GM21381 (cell line): Measurements from ENCODE around the gene CILP2.

ENCODE experiments used
- ATAC-seq: cut with Tn5 transposase; IDR thresholded peaks from one replicate; pipeline ENCODE4 v1.9.1; 2021; ENCODE audit warnings: mild to moderate bottlenecking, moderate library complexity; ENCODE audit not compliant: unreplicated experiment

CILP2 gene

DNA sequence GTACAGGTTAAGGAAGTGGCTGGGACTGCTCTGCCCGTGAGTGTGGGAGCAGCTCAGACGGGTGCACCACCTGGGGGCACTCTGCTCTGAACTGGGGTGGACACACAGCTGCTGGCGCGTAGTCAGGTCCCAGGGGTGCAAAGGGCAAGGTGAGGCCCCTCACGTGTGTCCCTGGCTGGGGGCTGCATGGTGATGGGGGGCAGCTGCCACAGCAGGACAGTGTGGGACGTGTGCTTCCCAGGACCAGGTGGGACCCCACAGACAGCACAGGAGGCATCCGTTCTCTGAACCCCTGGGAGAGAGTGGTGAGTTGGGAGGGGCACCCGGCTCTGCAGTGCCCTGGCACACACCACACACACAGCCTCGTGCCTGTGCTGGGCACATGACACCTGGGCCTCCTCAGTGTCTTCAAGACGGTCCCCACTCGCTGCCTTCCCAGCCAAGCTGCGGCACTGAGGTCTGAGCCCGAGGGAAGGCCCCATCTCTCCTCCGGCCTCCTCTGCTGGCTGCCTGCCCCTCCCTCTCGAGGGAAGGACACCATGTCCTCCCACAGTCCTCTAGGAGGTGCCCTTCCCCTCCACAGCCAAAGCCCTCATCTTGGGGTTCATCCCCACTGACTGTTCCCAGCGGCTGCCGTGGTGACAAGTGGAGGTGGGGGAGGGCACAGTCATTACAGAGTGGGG is 24.7 kb downstream of the CILP2 start:
- no peak for ATAC-seq

DNA sequence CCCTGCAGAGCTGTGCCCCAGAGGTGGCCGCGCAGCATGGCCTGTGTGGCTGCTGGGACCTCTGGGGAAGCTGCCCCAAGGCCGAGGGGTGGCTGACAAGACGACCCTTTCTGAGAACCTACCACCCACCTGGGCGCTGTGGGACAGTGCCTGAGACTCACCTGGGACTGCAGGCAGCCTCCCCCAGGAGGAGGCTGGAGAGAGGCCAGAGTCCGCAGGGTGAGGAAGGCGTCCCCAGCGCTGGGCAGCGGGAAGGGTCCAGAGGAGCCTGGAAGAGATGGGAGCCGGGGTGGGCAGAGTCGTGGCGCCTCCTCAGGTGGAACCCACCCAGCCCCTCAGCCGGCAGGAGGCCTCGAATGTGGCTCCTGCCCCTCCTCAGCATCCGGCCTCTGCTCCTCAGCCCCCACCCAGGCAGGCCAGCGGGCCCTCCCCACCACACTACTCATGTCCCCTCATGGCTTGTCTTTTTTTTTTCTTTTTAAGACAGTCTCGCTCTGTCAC is 25.3 kb downstream of the CILP2 start:
- no peak for ATAC-seq

DNA sequence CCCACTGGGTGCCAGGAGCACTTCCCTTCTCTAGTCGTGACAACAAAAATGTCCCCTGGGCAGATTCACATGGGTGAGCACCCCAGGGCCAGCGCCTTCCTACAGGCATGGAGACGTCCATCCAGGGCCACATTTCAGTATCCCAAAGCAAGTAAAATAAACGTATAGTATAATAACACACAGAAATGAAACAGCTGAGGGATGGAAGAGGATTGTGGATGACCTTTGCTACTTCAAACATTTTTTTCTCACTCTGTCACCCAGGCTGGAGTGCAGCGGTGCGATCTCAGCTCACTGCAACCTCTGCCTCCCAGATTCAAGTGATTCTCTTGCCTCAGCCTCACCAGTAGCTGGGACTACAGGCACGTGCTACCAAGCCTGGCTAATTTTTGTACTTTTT is 28.2 kb downstream of the CILP2 start:
- no peak for ATAC-seq

DNA sequence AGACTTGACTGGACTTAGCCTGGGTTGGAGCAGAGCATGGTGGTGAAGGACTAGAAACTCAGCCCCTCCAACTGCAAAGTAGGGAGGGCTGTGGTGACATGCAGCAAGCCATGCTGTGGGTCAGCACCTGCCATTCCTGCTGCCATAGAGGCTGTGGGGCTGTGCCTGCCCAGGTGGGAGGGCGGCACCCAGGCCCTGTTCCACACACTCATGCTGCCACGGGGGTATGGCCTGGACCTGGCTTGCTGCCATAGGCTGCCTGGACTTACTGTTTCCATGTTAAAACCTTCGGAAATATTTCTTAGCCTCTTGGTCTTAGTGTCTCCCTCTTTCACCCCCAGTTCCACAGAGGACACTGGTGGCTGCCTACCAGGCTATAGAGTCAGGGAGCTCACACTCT is 29.3 kb downstream of the CILP2 start:
- ATAC-seq: no peak

DNA sequence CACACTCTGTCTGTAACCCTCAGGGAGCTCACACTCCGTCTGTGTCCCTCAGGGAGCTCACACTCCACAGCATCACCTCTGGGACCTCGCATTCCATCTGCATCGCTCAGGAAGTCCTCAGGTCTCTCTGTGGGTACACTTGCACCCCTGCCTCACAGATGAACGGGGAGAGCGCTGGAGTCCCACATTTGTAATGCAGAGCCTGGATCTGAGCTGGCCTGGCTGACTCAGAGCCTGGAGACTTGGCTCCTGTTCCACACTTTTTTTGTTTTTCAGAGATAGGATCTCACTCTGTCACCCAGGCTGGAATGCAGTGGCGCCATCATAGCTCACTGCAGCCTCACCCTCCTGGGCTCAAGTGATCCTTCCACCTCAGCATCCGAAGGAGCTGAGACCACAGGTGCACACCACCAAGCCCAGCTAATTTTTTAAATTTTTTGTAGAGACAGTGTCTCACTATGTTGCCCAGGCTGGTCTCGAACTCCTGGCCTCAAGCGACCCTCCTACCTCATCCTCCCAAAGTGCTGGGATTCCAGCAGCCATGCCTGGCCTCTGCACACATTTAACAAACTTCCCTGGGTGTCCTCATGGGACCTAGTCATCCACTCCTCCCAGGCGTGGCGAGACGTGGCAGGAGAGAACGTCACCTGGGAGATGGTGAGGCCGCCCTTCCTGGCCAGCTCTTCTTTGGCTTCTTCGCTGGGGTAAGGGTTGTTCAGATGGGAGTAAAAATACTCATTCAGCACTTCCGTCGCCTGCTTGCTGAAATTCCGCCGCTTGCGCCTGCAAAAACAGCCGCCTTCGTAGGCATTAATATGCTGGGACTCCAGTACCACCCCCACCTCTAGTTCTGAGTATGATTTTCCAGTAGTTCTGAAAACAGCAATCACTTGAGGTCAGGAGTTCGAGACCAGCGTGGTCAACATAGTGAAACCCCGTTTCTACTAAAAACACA is 31.0 kb downstream of the CILP2 start:
- ATAC-seq: no peak

DNA sequence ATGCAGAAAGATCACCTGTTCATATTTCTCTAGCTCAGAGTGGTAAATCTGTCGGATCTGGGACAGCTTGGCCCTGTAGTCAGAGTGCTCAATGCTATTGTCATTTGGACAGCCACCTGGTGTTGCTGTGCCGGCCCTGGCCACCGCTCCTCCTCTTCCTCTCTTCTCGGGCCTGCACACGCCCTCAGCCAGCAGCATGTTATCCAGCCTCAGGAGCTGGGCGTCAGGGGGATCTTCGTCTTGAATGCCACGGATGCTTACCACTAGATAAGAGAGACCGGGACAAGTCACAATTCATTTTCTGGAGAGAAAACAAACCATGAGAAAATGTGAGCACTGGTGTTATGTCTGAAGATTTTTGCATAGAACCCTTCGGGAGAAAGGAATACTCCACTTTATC is 32.5 kb downstream of the CILP2 start:
- no peak for ATAC-seq

DNA sequence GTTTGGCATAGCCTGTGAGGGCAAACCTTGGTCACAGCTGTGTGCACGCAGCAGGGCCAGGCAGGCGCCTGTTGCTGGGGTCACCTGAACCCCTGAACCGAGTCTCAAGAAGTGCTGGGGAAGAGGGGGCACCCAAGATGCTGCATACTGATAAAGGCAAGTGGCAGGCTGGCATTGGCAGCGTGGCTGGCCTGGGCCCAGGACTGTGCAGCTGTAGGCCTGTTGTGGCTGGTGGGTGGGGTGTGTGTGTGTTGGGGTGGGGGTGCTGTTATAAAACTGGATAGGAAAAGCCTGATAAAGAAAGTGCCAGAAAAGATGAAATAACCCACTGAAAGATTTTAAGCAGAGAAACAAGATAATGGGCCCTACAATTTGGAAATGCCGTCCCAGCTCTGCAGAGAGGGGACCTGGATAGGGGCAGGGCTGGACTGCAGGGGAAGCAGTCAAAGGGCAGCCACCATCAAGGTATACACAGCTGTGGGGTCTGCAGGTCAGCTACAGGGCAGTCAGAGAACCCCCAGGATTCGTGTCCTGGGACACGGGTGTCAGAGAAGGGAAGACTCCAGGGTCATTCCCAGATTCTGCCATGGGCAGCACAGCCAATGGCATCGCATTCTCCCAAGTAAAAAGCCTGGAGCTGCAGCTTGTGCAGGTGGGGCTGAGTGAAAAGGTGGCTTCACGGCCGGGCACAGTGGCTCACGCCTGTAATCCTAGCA is 33.2 kb downstream of the CILP2 start:
- no peak for ATAC-seq

DNA sequence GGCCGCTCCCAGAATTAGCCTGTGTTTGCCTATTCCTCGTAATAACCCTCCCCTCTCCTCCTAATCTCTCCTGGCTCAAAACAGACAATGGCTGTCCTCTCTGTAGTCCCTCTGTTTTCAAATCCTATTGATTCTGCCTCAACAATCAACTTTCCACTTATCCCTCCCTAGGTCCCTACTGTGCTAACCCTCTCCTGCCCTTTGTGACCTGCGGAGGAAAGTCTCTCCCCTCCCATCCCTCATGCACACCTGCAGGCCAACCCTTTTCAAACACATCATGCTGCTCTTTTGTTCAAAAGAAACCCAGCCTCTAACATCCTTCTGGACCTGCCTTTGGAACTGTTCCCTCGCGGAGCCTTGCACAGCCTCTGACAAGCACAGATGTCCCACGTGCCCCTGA is 37.3 kb downstream of the CILP2 start:
- ATAC-seq: no peak

DNA sequence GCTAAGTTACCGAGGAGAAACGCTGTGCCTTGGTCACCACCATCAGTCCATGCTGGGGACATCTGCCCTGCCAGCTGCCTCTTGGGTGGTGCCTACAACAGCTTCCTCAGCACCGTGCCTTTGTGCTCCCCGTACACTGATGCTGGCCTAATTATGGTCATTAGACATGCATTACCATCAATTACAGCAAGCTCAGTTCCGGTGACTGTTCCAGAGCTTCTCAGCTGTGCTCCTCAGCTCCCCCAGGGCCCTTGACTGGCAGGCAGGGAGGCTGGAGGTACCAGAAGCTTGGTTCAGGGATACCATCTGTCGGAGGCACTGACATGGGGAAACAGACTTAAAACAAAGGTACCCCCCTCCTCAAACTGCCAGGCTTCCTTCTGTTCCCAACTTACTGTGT is 40.2 kb downstream of the CILP2 start:
- no peak for ATAC-seq

DNA sequence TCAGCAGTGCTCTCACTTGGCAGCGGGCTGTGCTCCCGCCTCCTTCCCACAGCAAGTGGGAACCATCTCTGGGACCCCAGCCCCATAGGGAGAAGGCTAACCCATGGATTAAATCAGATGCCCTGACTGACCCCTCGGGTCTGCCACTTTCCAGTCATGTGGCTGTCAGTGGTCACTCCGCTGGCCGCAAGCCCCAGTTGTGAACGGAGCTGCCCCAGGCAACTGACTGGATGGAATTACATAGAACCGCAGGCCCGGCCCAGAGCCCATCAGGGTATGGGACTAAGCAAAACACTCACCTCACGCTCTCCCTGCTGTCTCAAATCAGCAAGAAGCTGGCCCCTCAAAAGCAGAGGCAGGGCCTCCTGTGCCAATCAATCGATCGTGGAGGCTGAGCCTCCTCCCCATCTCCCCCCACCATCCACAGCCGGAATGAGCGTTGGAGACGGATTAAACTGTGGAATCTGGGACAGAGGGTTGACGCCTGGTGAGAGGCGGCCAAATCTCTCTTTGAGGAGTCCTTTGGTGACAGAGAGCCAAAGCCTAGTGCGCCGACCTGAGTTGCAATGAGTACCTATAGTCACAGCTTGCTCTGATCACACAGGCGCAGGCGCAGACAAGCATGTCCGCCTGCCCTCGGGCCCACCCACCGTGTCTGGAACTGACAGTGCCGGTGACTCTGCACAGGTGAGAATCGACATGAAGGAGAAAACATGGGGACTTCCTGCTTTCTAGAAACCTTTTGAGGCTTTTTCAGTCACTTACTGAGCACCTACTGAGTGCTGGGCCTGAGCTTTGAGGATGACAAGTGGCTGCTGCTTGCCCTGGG is 41.7 kb downstream of the CILP2 start:
- no peak for ATAC-seq

DNA sequence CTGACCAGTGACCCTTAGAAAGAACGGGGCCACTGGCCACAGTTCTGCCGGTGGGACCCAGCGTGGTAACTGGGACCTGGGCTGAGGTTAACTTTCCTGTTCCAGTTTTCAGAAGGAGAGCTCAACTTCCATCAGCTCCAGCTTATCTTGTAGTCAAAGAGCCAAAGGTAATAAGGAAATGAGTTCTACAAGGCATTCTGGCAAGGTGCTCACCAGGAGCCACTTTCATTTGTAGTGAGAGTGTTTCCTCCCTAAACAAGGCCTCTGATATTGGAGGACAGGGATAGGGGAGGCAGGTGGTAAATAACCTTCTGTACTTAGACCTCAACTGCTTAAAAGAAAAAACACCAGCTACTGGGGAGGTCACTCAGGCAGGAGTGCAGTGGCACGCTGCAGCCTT is 42.4 kb downstream of the CILP2 start:
- no peak for ATAC-seq

DNA sequence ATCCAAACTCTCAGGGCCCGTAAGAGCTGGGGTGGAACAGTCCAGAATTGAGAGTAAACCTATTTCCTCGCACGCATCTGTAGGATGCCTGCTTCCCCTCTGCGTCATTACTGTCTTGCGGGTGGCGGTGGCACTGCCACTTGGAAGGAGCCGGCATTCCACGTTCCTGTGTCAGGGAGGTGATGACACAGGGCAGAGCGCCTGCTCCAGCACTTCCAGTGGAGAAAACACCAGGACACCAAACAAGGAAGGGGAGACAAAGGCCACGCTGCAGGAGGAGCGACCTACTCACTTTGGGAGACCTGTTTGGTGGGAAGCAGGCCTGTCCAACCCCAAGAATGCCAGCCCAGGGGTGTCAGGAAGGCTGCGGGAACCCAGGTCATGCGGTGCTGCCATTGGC is 43.3 kb downstream of the CILP2 start:
- ATAC-seq: no peak

DNA sequence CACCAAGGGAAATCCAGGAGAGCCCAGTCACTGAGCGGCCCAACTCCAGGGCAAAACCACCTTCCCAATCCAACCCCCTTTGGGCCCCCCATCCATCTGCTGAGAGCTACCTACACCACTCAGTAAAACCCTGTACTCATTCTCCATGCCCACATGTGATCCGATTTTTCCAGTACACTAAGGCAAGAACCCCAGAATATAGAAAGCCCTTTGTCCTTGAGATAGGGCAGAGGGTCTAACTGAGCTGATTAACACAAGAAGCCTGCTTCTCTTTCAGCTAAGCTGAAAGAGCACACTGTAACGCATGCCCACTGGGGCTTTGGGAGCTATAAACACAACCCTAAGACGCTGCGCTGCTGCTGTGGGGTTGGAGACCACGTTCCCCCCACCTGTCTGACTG is 44.4 kb downstream of the CILP2 start:
- no peak for ATAC-seq

DNA sequence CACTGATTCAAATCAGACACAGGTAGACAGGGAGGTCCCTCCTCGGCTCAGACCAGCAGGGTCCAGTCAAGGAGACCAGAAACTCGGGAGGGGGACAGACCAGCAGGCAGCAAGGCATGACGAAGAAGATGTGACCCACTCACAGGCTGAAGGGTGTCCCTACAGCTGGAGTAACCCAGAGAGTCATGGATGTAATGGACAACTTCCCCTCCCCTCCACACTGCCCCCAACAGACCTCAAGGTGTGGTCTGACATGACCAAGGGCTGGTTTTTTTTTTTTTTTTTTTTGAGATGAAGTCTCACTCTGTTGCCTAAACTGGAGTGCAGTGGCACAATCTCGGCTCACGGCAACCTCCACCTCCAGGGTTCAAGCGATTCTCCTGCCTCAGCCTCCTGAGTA is 46.3 kb downstream of the CILP2 start:
- no peak for ATAC-seq

DNA sequence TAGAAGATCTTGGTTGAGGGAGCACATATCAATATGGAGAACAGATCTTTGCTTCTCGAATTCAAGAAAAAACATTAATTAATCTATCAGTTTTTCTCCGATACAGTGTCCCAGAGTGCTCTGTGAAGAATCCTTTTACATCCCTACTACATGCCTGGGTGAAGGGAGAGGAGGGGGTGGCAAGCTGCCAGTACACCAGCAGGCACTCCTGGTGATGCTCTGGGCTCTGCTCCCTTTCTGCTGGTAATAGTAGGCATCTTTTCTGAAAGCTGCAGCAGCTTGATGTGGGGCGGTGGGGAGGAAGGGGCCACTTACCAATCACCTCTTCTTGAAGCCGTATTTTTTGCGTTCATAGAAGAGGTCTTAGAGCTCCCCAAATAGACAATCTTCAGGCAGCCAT is 49.7 kb downstream of the CILP2 start:
- no peak for ATAC-seq

DNA sequence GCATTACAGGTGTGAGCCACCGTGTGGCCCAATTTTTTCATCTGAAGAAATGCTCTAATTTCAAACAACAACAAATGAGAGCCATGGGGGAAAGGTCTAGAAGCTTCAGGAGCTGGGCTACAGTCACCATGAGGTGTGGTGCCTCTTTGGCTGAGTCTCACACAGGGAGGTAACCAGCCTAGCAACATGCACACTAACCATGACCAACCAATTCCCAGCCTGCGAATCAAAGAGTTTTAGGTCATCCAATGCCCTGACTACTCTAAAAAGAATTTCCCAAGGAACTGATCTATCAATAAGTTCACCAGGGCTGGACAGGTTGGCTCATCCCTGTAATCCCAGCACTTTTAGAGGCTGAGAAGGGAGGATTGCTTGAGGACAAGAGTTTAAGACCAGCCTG is 50.5 kb downstream of the CILP2 start:
- ATAC-seq: no peak

DNA sequence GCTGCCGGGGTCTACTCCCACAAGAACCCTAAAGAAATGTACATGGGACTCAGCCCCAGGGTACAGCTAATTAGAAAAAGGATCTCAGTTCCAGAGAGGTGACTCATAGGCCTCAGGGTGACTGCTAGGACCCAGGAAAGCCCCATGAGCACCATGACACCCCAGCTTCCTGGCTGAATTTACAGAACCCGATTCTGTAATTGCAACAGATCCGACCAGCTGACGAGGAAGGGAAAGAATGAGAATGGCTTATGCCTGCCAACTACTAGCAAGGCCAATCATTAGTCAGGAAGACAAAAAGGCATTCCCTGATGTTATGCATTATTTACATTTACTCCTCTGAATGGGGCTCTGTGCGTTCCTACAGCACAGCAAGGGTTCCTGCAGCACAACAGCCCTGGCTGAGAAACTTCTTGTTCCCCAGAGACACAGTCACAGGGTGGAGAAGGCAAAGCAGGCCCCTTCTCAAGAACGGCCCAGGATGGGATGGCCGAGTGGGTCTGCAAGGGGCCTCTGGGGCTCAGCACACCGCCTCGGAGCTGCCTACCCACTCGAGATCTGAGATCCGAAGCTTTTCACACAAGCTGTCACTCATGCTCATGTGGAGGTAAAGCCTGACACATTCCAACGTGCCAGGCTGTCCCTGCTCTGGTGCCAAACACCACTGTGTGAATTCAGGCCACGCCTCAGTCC is 53.2 kb downstream of the CILP2 start:
- peak; percentile 60 for ATAC-seq

DNA sequence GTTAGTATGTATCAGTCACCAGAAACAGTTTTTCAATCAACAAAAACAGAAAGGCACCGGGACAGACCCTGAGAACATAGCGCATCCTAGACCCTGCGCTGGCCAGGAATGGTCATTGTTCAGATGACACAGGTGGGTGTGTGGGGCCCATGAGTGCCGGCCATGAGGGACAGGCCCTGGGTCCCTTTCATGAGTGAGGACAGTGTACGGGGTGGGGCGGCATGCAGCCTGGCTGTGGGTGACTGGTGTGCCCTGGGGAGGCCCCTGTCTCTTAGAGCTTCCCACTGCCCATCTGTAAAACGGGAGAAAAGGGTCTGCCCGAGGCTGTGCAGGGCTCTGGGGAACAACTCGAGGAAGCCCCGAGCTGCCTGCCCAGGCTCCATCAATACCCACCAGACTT is 54.6 kb downstream of the CILP2 start:
- ATAC-seq: no peak

DNA sequence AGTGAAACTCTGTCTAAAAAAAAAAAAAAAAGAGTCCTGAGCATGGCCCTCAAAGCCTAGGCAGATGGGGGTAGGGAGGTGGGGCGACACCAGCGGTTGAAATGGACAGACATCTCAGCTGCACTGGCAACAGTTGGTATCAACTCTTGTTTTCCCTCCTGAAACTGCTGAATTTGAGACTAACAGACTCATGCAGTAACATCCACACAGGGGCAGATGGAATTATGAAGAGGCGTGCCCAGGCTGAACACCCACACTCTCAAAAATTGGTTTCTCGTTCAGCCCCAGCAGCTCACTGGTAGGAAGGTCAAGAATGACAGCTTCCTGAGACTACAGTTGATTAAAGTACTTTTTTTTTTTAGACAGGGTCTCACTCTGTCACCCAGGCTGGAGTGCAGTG is 56.3 kb downstream of the CILP2 start:
- no peak for ATAC-seq

DNA sequence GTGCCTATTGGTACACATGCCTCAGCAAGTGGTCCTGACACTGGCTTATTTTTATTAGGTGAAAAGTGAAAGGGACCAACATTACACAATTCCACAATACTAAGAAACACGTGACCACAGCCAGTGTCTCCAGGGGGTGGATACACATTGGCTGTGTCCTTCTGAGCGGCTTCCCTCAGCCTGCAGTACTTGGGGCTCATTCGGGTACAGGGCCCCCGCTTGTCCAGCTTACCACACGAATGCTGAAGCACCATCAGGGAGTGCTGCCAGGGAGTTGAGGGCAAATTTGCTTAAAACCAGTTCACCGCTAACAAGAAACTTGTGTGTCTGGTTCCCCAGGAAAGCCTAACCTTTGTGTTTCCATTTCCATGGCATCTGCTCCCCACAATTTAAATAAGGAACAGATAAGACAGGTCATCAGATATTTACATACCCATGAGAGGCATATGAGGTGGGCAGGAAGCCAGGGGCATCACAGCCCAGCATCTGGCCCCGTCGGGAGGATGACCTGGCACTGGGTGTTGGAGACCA is 57.2 kb downstream of the CILP2 start:
- ATAC-seq: no peak
